NCI-H128 (cell line): Measurements from ENCODE around the gene TSC2.
"Not testable (repeated sequence)": the region's sequence is repeated elsewhere in the genome, so short reads cannot be mapped to it uniquely, and the experiment has no call there.

ENCODE experiments used
- DNase-seq: peaks from one replicate; lab custom pipeline; 2025; ENCODE audit not compliant: unreplicated experiment; lab: John Stamatoyannopoulos, UW

The TSC2 gene

DNA sequence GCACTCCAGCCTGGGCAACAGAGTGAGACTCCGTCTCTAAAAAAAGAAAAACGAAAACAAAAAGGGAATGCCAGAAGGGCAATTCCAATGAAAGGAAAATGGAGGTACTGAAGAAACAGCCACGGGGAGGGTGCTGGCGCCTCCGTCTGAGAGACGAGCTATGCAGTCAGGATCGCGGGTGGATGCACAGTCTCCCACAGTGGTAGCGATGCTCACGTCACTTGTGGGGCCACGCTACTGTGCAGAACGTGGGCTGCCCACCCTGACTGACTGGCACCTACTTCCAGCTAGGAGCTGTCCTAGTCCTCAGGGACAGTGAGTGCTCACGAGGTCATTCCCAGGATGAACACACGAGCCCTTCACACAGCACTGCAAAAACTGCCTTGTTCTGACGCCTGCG, 53.8 kb downstream of the TSC2 start:
- not testable (repeated sequence) for DNase-seq

DNA sequence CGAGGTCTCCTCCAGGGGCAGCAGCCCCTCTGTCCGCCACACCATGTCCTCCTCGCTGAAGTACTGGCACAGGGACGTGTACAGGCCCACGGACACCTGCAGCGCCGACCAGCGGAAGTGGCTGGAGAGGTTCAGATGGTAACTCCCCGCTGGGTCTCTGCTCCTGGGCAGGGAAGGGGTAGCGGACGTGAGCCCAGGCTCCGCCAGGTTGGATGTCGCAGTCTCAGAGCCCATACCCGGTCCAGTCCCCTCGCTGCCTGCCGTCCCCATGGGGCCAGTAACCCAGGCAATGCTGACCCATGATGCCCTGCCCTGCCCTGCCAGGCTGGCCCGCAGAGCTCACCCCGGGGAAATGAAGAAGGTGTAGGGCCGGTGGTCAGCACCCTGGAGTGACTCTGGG, 54.7 kb downstream of the TSC2 start:
- DNase-seq, result no peak

DNA sequence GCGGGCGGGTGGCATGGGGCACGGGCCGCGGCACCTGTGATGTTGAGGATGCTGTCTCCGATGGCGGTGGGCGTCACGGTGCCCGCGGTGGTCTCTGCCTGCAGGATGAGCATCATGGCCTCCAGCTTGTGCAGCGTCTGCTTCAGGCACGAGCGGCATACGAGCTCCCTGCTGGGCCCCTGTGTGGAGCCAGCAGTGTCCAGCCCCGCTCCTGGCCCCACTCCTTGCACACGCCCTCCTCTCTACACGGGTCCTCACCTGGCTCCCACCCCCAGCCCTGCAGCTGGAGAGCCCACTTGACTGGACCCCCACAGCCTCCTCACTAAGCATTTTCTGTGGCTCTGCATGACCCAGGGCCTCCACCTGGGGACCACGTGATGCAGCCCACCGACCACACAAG, 56.7 kb downstream of the TSC2 start:
- not testable (repeated sequence) for DNase-seq

DNA sequence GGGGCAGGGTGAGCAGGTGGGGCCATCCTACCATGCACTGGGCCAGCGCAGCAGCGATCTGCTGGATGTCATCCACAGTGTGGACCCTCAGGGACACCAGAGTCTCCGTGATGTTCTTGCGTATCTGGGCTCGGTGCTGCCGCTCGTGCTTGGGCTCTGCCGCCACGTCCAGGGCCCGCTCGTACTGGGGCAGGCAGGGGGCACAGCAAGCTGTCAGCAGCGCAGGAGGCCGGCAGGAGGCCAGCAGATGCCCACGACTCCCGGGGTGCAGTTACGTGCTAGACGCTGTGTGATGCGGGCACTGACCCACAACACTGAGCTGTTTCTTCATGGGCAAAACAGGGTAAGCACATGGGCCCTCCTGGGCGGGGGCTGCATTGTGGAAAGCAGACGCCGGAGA, 57.5 kb downstream of the TSC2 start:
- not testable (repeated sequence) for DNase-seq

GRCh38 chr16:2105769-2106168, 58.0 kb downstream of the TSC2 start:
- not testable (repeated sequence) for DNase-seq

DNA sequence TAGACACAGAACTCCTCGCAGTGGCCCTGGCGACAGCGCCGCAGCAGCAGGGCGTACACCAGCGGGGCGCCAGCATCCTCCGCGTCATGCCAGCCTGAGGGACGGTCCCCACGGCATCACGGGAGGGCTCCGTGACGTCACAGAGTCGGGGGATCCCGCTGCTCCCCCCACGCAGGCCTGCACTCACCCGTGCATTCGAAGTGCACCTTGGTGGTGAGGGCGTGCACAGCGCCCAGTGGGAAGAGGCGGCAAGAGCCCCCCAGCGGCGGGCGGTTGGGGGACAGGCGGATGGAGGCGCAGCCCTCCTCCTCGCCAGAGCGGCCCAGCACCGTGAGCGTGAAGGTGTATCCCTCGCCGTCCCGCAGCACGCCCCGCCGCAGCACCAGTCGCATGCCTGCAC, 58.4 kb downstream of the TSC2 start:
- DNase-seq, result not testable (repeated sequence)

DNA sequence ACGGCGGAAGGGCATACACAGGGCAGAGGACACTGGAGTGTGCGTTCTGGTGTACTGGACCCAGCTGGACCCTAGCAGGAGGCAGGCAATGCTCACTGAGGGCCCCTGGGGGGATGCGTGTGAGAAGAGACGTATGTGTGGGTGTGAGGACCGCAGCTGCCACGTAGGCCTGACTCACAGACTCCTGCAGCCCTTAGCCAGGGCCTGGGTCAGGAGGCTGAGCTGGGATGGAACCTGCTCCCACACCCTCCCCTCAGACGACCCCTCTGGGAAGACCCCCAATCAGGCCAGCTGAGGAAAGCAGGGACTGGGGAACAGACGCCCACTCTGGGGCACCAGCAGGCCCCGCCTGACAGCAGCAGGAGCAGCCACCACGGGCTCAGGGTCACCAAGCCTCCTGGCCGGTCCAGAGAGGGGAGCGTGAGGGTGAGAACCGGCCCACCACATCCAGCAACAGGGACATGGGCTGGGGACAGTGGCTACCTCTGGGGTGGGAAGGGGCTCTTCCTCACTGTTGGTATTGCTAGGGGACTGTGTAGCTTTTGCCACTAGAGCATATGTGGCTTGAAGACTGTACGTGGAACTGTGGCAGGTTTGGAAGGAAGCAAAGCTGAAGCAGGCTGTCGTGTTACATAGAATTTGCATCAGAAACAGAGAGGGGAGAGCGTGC, 59.5 kb downstream of the TSC2 start:
- not testable (repeated sequence) for DNase-seq

DNA sequence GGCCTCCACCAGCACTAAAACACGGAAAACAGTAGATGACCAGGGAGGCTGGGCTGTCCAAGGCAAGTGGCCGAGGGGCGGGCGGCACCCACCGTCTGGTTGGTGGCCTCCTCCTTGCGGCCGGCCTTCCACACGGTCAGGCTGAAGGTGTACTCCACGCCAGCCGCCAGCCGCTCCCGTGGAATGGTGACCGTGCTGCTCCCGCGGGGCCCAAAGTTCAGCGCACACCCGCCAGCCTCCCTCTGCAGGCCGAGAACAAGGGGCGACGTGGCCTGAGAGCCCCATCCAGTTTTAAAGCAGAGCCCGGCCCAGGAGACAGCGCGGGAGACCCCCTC, 60.0 kb downstream of the TSC2 start:
- DNase-seq, result not testable (repeated sequence)

DNA sequence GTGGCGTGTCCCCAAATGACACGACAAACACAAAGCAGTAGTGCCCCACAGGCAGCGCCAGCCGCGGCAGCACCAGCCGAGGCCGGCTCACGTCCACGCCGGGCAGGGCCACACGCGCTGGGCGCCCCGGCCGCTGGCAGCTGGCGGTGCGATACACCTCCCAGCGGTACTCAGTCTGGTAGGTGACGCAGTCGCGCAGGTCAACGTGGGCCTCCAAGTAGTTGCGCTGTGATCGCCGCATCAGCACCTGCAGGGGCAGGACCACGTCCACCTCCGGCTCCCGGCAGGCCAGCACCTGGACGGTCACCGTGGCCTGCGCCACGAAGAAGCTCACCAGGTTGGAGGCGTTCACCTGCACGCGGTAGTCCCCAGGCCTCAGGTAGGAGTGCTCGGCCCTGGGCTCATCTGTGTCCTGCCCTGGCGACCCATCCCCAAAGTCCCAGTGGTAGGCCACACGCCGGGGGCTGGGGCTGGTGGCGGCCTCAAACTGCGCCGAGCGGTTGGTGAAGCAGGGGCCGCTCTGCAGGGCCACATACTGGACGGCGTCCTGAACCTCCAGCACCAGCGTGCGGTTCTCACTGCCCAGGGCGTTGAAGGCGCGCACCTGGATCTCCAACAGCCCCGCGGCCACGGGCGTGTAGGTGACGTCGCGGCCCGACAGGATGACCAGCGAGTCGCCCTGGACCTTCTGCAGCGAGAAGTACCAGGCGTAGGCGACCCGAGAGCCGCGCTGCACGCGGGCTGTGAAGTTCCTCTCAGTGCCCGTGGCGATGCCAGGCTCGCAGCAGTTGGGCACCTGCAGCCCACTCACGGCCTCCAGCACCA, 60.9 kb downstream of the TSC2 start:
- not testable (repeated sequence) for DNase-seq

DNA sequence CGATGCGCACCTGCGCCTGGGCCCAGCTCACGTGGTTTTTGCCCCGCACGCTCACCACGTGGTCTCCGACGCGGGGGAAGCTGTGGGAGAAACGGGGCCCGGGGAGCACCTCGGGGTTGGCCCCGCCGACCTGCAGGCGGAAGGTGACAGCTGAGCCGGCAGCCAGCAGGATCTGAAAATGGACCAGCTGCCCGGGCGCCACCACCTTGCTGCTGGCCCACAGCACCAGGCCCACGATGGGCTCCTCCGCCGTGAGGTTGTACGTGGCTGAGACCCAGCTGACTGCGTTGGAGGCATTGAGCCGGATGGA, 61.4 kb downstream of the TSC2 start:
- not testable (repeated sequence) for DNase-seq

GRCh38 chr16:2109872-2110271, 62.1 kb downstream of the TSC2 start:
- not testable (repeated sequence) for DNase-seq

- DNase-seq, result not testable (repeated sequence)
These were observed 62.7 kb downstream of the TSC2 start for GRCh38 chr16:2110332-2111008.

GRCh38 chr16:2111009-2111353, 63.2 kb downstream of the TSC2 start:
- DNase-seq, result not testable (repeated sequence)

GRCh38 chr16:2111412-2112335, 63.9 kb downstream of the TSC2 start:
- DNase-seq, result not testable (repeated sequence)

GRCh38 chr16:2112539-2113106, 64.8 kb downstream of the TSC2 start:
- DNase-seq, result not testable (repeated sequence)

DNA sequence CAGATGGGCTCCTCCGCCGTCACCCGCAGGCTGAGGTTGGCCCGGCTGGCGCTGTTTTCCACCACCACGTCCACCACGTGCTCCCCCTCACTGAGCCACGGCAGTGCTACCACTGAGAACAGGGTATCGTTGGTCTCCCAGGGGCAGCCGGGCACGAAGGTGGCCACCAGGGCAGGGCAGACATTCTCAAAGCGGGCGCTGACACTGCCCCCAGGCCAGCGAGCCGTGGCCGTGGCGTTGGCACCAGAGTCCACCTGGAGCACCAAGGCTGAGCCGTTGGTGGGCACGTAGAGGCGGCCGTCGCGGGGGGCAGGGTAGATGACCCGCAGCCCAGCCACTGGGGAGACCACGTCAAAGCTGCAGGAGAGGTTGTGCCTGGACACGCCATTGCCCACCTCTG, 66.4 kb downstream of the TSC2 start:
- not testable (repeated sequence) for DNase-seq

DNA sequence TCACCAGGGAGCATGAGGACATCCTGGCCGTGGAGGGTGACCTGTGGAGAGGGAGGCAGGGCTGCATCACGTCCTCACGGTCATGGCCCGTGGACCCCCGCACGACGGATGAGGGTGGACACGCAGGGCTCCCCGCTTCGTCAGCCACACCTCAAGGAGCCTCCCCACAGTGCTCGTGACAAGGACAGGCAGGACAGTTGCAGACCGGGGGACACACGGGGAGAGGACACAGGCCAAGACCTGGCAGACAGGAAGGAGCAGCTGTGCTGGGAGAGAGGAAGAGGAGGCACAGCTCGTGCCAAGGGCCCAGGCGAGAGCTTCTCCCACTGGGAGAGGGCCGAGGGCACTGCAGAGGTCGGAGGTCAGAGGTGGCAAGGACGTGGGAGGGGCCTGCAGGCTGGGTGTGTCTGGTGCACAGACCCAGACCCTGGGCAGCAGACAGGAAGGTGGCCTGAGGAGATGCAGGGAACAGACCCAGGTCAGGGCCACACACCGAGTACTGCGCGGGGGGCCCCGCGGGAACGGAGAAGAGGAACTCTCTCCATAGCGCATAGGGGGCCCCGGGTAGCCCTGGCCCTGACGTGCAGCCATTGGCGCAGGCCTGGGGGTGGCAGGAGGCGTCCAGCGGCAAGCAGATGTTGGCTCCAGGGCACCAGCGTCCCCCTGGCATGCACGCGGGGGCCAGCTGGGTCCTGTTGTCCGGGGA, 67.3 kb downstream of the TSC2 start:
- not testable (repeated sequence) for DNase-seq

GRCh38 chr16:2115591-2115973, 67.8 kb downstream of the TSC2 start:
- no peak for DNase-seq

- not testable (repeated sequence) for DNase-seq
These were observed 68.6 kb downstream of the TSC2 start for GRCh38 chr16:2116428-2116827.

DNA sequence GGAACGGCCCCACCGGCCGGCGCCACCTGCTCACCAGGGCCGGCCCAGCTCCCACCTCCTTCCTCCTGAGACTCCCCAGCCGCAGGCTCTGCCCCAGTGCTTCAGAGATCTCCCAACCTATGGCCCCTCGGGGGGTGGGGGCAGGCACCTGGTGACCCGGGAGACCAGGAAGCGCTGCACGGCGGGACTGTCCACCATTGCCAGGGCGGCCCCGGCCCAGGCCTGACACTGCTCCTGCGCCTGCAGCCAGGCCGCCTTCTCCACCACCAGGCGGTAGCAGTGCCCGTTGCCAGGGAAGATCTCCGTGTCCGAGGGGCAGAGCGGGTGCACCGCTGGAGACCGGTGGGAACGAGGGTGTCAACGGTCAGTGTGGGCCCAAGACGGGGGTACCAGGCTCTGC, 69.6 kb downstream of the TSC2 start:
- DNase-seq, result not testable (repeated sequence)
